Measurements from ENCODE around the gene ATXN10. TPM values are rescaled to one million over a fixed set of nuclear protein-coding genes. Genes with fewer than 3 reads are reported as not detected.

The ATXN10 gene
- total RNA-seq, 1 donor from 2014 or later: 121 TPM

GRCh38 chr22:45870011-45870410 is 198.4 kb downstream of the ATXN10 start:
- Mint-ChIP-seq H3K27ac (no peak overlapping the region), H3K4me1 (no peaks in the 10 kb centered on the region), H3K4me3 (no peak overlapping the region), H3K27me3 (peaks cover 47% of the 10 kb centered on the region), H3K36me3 (ENCODE audit: low read depth) (no peaks in the 10 kb centered on the region), H3K9me3 (no peaks in the 10 kb centered on the region)
- intact Hi-C loops (cut with micrococcal nuclease): no loop called here
- no peak for DNase-seq

DNA sequence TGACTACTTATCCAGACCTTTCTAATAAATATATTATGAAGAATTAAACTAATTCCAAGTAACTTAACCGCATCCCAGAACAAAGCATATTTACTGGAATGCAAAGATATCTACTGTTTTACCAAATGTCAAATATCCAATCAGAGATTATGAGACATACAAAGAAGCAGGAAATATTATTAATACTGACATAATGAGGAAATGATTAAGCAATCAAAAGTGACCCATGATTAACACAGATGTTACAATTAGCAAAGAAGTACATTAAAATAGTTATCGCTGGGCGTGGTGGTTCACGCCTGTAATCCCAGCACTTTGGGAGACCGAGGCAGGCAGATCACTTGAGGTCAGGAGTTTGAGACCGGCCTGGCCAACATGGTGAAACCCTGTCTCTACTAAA is 200.1 kb downstream of the ATXN10 start:
- Mint-ChIP-seq H3K4me3 (no peak overlapping the region), H3K4me1 (no peaks in the 10 kb centered on the region), H3K36me3 (ENCODE audit: low read depth) (no peaks in the 10 kb centered on the region), H3K9me3 (no peaks in the 10 kb centered on the region), H3K27me3 (peaks cover 45% of the 10 kb centered on the region), H3K27ac (no peak overlapping the region)
- no peak for DNase-seq
- intact Hi-C loops (cut with micrococcal nuclease): no loop called here

DNA sequence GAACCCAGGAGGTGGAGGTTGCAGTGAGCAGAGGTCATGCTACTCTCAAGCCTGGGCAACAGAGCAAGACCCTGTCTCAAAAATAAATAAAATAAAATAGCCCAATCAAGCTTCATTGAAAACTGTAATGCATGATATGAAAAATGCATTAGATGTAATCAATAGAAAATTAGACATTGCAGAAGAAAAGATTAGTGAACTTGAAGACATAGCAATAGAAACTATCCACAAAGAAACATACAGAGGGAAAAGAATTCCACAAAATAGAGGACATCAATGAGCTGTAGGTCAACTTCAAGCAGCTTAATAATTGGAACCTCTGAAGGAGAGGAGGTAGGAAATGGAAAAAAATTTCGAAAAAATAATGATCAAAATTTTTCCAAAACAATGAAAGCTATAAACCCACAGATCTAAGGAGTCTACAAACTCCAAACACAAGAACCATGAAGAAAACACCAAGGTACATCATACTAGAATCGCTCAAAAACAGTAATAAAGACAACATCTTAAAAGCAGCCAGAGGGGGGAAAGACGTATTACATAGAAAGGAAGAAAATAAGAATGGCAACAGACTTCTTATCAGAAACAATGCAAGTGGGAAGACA is 201.1 kb downstream of the ATXN10 start:
- intact Hi-C loops (cut with micrococcal nuclease): no loop called here
- Mint-ChIP-seq H3K4me1 (no peaks in the 10 kb centered on the region), H3K27ac (no peak overlapping the region), H3K9me3 (no peaks in the 10 kb centered on the region), H3K27me3 (peaks cover 45% of the 10 kb centered on the region), H3K4me3 (no peak overlapping the region), H3K36me3 (ENCODE audit: low read depth) (no peaks in the 10 kb centered on the region)
- no peak for DNase-seq

DNA sequence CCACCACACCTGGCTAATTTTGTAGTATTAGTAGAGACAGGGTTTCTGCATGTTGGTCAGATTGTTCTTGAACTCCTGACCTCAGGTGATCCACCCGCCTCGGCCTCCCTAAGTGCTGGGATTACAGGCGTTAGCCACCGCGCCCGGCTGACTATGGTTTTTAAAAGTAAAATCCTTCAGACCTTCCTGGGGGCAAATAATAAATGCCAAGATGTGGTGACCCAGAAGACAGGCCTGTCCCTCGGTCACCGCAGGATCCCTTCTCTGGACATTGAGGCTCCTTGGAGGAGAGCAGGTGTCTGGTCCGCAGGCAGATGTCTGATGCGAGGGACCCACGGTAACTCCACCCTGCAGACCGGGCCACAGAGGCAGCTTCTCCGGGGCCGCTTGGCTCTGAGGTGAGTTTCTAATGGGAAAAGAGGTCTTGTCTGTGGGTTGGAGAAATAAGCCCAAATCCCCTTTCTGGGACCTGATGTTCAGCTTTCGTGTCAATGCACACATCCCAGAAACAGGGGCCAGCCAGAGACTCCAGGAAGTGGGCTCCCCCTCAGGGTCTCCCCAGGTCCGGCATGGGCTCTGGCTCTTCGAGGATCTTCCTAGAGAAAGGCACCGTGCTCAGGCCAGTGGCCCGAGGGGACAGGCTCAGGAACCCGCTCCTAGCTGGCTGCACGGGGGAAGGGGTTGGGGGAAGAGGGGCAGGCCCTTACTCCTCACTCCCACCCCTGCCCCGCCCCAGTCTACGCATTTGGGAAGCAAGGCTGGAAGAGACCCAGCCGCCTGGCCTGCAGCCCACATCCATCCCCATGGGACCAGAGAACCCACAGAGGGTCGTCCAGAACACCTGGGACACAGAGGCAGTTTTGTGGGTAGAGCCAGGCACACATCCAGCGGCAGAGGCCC is 204.8 kb downstream of the ATXN10 start:
- Mint-ChIP-seq H3K36me3 (ENCODE audit: low read depth) (no peaks in the 10 kb centered on the region), H3K27ac (no peak overlapping the region), H3K9me3 (no peaks in the 10 kb centered on the region), H3K4me3 (no peak overlapping the region), H3K4me1 (no peaks in the 10 kb centered on the region), H3K27me3 (peaks cover 44% of the 10 kb centered on the region)
- intact Hi-C loops (cut with micrococcal nuclease): no loop called here
- no peak for DNase-seq

GRCh38 chr22:45877036-45877380 is 205.4 kb downstream of the ATXN10 start:
- no peaks in the 10 kb centered on the region for H3K36me3 Mint-ChIP-seq (ENCODE audit: low read depth)
- intact Hi-C loops (cut with micrococcal nuclease): no loop called here
- H3K4me1 Mint-ChIP-seq: no peaks in the 10 kb centered on the region
- no peak overlapping the region for H3K4me3 Mint-ChIP-seq
- H3K9me3 Mint-ChIP-seq: no peaks in the 10 kb centered on the region
- H3K27ac Mint-ChIP-seq: no peak overlapping the region
- no peak for DNase-seq
- peaks cover 47% of the 10 kb centered on the region for H3K27me3 Mint-ChIP-seq

- intact Hi-C loops (cut with micrococcal nuclease): no loop called here
- H3K9me3 Mint-ChIP-seq: no peaks in the 10 kb centered on the region
- H3K36me3 Mint-ChIP-seq (ENCODE audit: low read depth): no peaks in the 10 kb centered on the region
- H3K27me3 Mint-ChIP-seq: peaks cover 44% of the 10 kb centered on the region
- H3K4me3 Mint-ChIP-seq: no peak overlapping the region
- DNase-seq: no peak
- H3K27ac Mint-ChIP-seq: no peak overlapping the region
- no peaks in the 10 kb centered on the region for H3K4me1 Mint-ChIP-seq
Measured at GRCh38 chr22:45877651-45878050, 206.0 kb downstream of the ATXN10 start.

GRCh38 chr22:45878051-45878781 is 206.6 kb downstream of the ATXN10 start:
- no peak for DNase-seq
- no peaks in the 10 kb centered on the region for H3K36me3 Mint-ChIP-seq (ENCODE audit: low read depth)
- intact Hi-C loops (cut with micrococcal nuclease): no loop called here
- no peak overlapping the region for H3K4me3 Mint-ChIP-seq
- peaks cover 39% of the 10 kb centered on the region for H3K27me3 Mint-ChIP-seq
- H3K27ac Mint-ChIP-seq: no peak overlapping the region
- no peaks in the 10 kb centered on the region for H3K4me1 Mint-ChIP-seq
- no peaks in the 10 kb centered on the region for H3K9me3 Mint-ChIP-seq

DNA sequence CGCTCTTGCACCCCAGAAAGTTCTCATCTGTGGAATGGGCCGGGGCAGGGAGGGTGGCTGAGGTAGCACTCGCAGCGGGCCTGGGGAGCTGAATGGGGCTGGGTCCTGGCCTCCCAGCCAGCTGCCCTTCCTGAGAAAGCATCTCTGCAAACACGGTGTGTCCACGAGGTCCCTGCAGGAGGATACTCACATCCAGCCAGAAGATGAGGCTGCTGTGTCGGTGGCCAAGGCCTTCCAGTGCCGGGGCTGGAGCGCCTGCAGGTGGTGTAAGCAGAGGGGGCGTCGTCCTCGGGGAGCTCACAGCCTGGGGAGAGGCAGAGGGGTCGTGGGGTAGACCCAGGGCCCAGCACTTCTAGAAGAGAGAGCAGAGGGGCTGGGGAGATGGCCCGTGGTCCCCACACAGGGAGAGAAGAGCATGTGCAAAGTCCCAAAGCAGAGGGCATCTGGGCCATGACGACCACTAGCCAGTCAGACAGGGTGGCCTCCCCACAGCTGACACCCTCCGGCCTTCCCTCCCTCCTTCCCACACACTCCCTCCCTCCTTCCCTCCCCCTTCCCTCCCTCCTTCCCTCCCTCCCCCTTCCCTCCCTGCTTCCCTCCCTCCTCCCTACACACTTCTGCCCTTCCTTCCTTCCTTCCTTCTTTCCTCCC is 207.4 kb downstream of the ATXN10 start:
- H3K27me3 Mint-ChIP-seq: peaks cover 37% of the 10 kb centered on the region
- intact Hi-C loops (cut with micrococcal nuclease): no loop called here
- no peaks in the 10 kb centered on the region for H3K9me3 Mint-ChIP-seq
- H3K4me1 Mint-ChIP-seq: no peaks in the 10 kb centered on the region
- H3K4me3 Mint-ChIP-seq: no peak overlapping the region
- no peak overlapping the region for H3K27ac Mint-ChIP-seq
- no peaks in the 10 kb centered on the region for H3K36me3 Mint-ChIP-seq (ENCODE audit: low read depth)
- no peak for DNase-seq

GRCh38 chr22:45879552-45879949 is 207.9 kb downstream of the ATXN10 start:
- Mint-ChIP-seq H3K4me1 (no peaks in the 10 kb centered on the region), H3K4me3 (no peak overlapping the region), H3K36me3 (ENCODE audit: low read depth) (no peaks in the 10 kb centered on the region), H3K9me3 (no peaks in the 10 kb centered on the region), H3K27me3 (peaks cover 36% of the 10 kb centered on the region), H3K27ac (no peak overlapping the region)
- DNase-seq: no peak
- intact Hi-C loops (cut with micrococcal nuclease): no loop called here

GRCh38 chr22:45880091-45880715 is 208.6 kb downstream of the ATXN10 start:
- H3K9me3 Mint-ChIP-seq: no peaks in the 10 kb centered on the region
- DNase-seq: no peak
- no peak overlapping the region for H3K27ac Mint-ChIP-seq
- no peaks in the 10 kb centered on the region for H3K4me1 Mint-ChIP-seq
- intact Hi-C loops (cut with micrococcal nuclease): no loop called here
- H3K27me3 Mint-ChIP-seq: peaks cover 33% of the 10 kb centered on the region
- H3K36me3 Mint-ChIP-seq (ENCODE audit: low read depth): no peaks in the 10 kb centered on the region
- no peak overlapping the region for H3K4me3 Mint-ChIP-seq

DNA sequence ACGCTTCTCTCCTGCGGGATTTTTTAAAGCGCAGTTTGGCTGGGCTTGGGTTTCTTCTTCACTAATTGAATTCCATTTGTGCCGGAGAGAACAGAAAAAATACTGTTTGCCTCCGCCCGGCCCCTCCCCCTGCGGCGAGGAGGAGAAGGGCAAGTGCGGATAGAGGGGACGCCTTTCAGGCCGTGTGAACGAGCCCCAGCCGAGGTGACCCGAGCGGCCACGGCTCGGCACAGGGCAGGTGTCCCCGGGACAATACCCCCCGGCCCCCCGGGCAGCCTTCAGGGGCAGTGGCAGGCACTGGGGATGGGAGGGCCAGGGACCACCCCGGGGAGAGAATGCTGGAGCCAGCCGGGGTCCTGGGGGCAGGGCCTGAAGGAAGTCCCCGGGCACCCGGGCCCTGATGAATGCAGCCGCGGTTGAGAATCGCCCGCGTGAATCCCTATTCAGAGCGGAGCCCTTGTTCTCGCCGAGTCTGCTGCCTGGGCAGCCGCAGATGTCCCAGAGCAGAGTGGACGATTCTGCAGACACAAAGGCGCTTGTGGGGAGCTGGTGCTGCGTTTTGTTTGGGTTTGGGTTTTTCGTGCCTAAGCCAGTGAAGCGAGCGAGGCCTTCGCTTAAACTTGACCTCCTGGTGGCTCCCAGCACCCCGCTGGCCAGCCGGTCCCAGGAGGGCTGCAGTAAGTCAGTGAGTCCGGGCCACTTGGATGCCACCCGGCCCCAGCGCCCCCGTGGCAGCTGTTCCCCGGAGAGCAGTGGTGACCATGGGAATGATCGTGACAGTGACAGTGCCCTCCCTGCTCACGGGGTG is 209.3 kb downstream of the ATXN10 start:
- H3K27ac Mint-ChIP-seq: no peak overlapping the region
- H3K4me3 Mint-ChIP-seq: no peak overlapping the region
- no peaks in the 10 kb centered on the region for H3K9me3 Mint-ChIP-seq
- intact Hi-C loops (cut with micrococcal nuclease): no loop called here
- DNase-seq: no peak
- no peaks in the 10 kb centered on the region for H3K36me3 Mint-ChIP-seq (ENCODE audit: low read depth)
- no peaks in the 10 kb centered on the region for H3K4me1 Mint-ChIP-seq
- H3K27me3 Mint-ChIP-seq: peaks cover 27% of the 10 kb centered on the region

GRCh38 chr22:45881524-45881875 is 209.9 kb downstream of the ATXN10 start:
- intact Hi-C loops (cut with micrococcal nuclease): no loop called here
- Mint-ChIP-seq H3K27me3 (peaks cover 27% of the 10 kb centered on the region), H3K4me1 (no peaks in the 10 kb centered on the region), H3K9me3 (no peaks in the 10 kb centered on the region), H3K36me3 (ENCODE audit: low read depth) (no peaks in the 10 kb centered on the region), H3K27ac (no peak overlapping the region), H3K4me3 (no peak overlapping the region)
- DNase-seq: no peak

Measured in activated CD4-positive, alpha-beta T cell treated with anti-CD3 and anti-CD28 coated beads, Interleukin-2, amount 10 ng/mL, durations not matched to agents 24 days and 14 days (primary cell).